Keratinocyte (primary cell): ENCODE measurements around the gene DCK.

Source experiments
- CTCF ChIP-seq, 3 experiments: IDR thresholded peaks in 1 of 3; conservative IDR thresholded peaks in 1 of 3; optimal IDR thresholded peaks in 1 of 3; 2 replicates in 2 of 3; 3 replicates in 1 of 3; pipeline versions ENCODE3 to v1.5.1; 2011; ENCODE audit warnings: low read length in 3 of 3, mild to moderate bottlenecking in 3 of 3, moderate library complexity in 2 of 3, control low read depth in 1 of 3, inconsistent platforms in 1 of 3; ENCODE audit not compliant: insufficient read depth in 2 of 3; ENCODE audit errors: extremely low read depth in 1 of 3
- EZH2 ChIP-seq: IDR thresholded peaks from one replicate; pipeline ENCODE4 v1.6.1; 2012; ENCODE audit warnings: inconsistent platforms, mild to moderate bottlenecking, low read length, moderate library complexity

- no peak for TF ChIP-seq EZH2
- TF ChIP-seq CTCF (optimal IDR thresholded peaks at IDR 0.05 in 1 of 3, IDR thresholded peaks at IDR 0.05 in 1 of 3, conservative IDR thresholded peaks at IDR 0.05 in 1 of 3; ENCODE audit: extremely low read depth in 1 of 3, insufficient read depth in 2 of 3, low read length in 3 of 3) = no peak
Measured at GRCh38 chr4:71065991-71066510, 72.6 kb downstream of the DCK start.
